ENCODE data around the gene ZDHHC11B.

- TF ChIP-seq EZH2 (IDR thresholded peaks at IDR 0.05) (no peak), CTCF (IDR thresholded peaks at IDR 0.05 in 2 of 3, conservative IDR thresholded peaks at IDR 0.05 in 1 of 3; ENCODE audit: borderline replicate concordance in 1 of 3, insufficient read depth in 1 of 3, low read depth in 2 of 3, low read length in 2 of 3) (no peak), MAX (IDR thresholded peaks at IDR 0.05) (no peak), RAD21 (IDR thresholded peaks at IDR 0.05; ENCODE audit: low read depth) (no peak), POLR2A (IDR thresholded peaks at IDR 0.05; ENCODE audit: borderline replicate concordance, extremely low read depth, insufficient read depth, insufficient read length) (no peak), POLR2AphosphoS5 (IDR thresholded peaks at IDR 0.05; ENCODE audit: low read depth, low read length) (no peak)
Observed at GRCh38 chr5:684751-685216, 99.7 kb downstream of the ZDHHC11B start.

Data from HCT116 (cell line).